K562 (cell line): ENCODE measurements around the gene TBATA. TPM values are rescaled to one million over a fixed set of nuclear protein-coding genes. Genes with fewer than 3 reads are reported as not detected.

Source experiments
- ATAC-seq: fragments of 200-7000 bp; cut with Tn5 transposase; 3 replicates; pipeline ENCODE4 v1.9.1; 2020; ENCODE audit warnings: moderate library complexity
- BruUV-seq: library from RNA; stranded (reverse); fragments of 400-500 nt; replicated peaks from 2 replicates; lab custom pipeline; 2021; lab: Mats Ljungman, UMichigan
- CTCF ChIA-PET: fragments of 300-600 bp; formaldehyde crosslinking; extraction: SDS; loops from one replicate; lab custom pipeline; 2021; ENCODE audit warnings: low intra/inter-chr PET ratio; lab: Yijun Ruan, JAX
- POLR2A ChIA-PET: fragments of 300-600, 350-650 bp; sonication (Branson Sonifier 250); formaldehyde crosslinking; extraction: SDS; loops from one replicate; lab custom pipeline; 2021; ENCODE audit warnings: antibody characterized with exemption, inconsistent platforms; lab: Yijun Ruan, JAX
- DNase-seq, 4 experiments: peaks; one replicate each; pipeline versions ENCODE4 v3.0.0 to v3.0.0-alpha.2; 2011 to 2018; ENCODE audit warnings: low spot score in 3 of 4, mixed read lengths in 3 of 4; ENCODE audit errors: extremely low read depth in 1 of 4
- FAIRE-seq: peaks from 2 replicates; lab custom pipeline; 2011; peaks lifted over from hg19 to GRCh38; lab: Jason Lieb, UNC
- H2AFZ ChIP-seq: 2 replicates; pipeline ENCODE4 v1.6.0; 2011; ENCODE audit warnings: low read depth, low read length, control low read depth, inconsistent platforms
- H3K27ac ChIP-seq: fragments of 200-600 bp; 3 replicates; pipeline ENCODE4 v1.8.0; 2011; ENCODE audit warnings: low read depth, mild to moderate bottlenecking, control low read depth, inconsistent platforms, low read length, moderate library complexity, mixed read lengths; ENCODE audit errors: extremely low read depth
- H3K27me3 ChIP-seq, 2 experiments: fragments of 300-600 bp in 1 of 2; 2 replicates in 1 of 2; 3 replicates in 1 of 2; pipeline versions ENCODE4 v1.6.0 to v1.8.0; 2011; ENCODE audit warnings: inconsistent platforms in 2 of 2, low read length in 2 of 2, mild to moderate bottlenecking in 1 of 2, mixed read lengths in 1 of 2, moderate library complexity in 1 of 2; ENCODE audit not compliant: control insufficient read depth in 2 of 2, insufficient read depth in 2 of 2
- H3K36me3 ChIP-seq: fragments of 300-600 bp; 3 replicates; pipeline ENCODE4 v1.8.0; 2011; ENCODE audit warnings: mild to moderate bottlenecking, low read length, inconsistent platforms; ENCODE audit not compliant: control insufficient read depth, insufficient read depth
- H3K4me1 ChIP-seq, 2 experiments: fragments of 200-600 bp in 1 of 2; replicated peaks in 1 of 2; 2 replicates in 1 of 2; 3 replicates in 1 of 2; pipeline versions ENCODE4 v1.5.1 to v1.8.0; 2011; ENCODE audit warnings: inconsistent platforms in 2 of 2, low read length in 2 of 2, mild to moderate bottlenecking in 1 of 2, mixed read lengths in 1 of 2, moderate library complexity in 1 of 2; ENCODE audit not compliant: control insufficient read depth in 2 of 2, insufficient read depth in 2 of 2
- H3K4me2 ChIP-seq: 2 replicates; pipeline ENCODE4 v1.6.1; 2011; ENCODE audit warnings: low read length, control low read depth, inconsistent platforms, mixed read lengths; ENCODE audit not compliant: insufficient read depth
- H3K4me3 ChIP-seq: fragments of 200-600 bp; sonication (generic), shearing (Covaris generic); 2 replicates; pipeline ENCODE4 v1.5.1; 2016; ENCODE audit warnings: control low read depth, inconsistent platforms
- H3K79me2 ChIP-seq: fragments of 200-600 bp; 3 replicates; pipeline ENCODE4 v1.8.0; 2011; ENCODE audit warnings: low read length, inconsistent platforms; ENCODE audit not compliant: control insufficient read depth, insufficient read depth
- H3K9ac ChIP-seq, 2 experiments: 2 replicates each; pipeline versions ENCODE4 v1.6.0 to v1.6.1; 2011; ENCODE audit warnings: low read depth in 2 of 2, low read length in 2 of 2, control low read depth in 1 of 2, inconsistent platforms in 1 of 2, mild to moderate bottlenecking in 1 of 2, mixed read lengths in 1 of 2; ENCODE audit not compliant: insufficient read depth in 1 of 2
- H3K9me1 ChIP-seq: one replicate; pipeline ENCODE4 v1.6.0; 2011; ENCODE audit warnings: inconsistent platforms, mild to moderate bottlenecking, low read length, moderate library complexity; ENCODE audit not compliant: control insufficient read depth, insufficient read depth
- H3K9me3 ChIP-seq: replicated peaks from 2 replicates; pipeline ENCODE4 v1.5.1; 2011; ENCODE audit warnings: low read depth, low read length, inconsistent platforms; ENCODE audit not compliant: control insufficient read depth, insufficient read depth
- H4K20me1 ChIP-seq: replicated peaks from 2 replicates; pipeline ENCODE4 v1.6.1; 2011; ENCODE audit warnings: low read length, inconsistent platforms, mixed read lengths; ENCODE audit not compliant: control insufficient read depth, insufficient read depth
- ARID1B ChIP-seq: fragments of 450-650 bp; IDR thresholded peaks from 2 replicates; pipeline ENCODE4 v1.6.1; 2016; ENCODE audit warnings: antibody characterized with exemption, mild to moderate bottlenecking, inconsistent platforms
- ATF7 ChIP-seq: fragments of 450-650 bp; IDR thresholded peaks from 2 replicates; pipeline ENCODE4 v1.7.1; 2014; ENCODE audit warnings: mild to moderate bottlenecking, moderate library complexity
- C11orf30 ChIP-seq: fragments of 450-650 bp; IDR thresholded peaks from 2 replicates; pipeline ENCODE4 v1.6.1; 2016; ENCODE audit warnings: low read depth, mild to moderate bottlenecking
- CXXC5 ChIP-seq: fragments of 250-450 bp; sonication (Bioruptor Pico); IDR thresholded peaks from 2 replicates; pipeline ENCODE4 v1.8.0; 2022; ENCODE audit warnings: inconsistent platforms, mild to moderate bottlenecking, moderate library complexity
- DPF2 ChIP-seq: fragments of 450-650 bp; IDR thresholded peaks from 2 replicates; pipeline ENCODE4 v1.6.1; 2016
- IRF9 ChIP-seq: fragments of 450-650 bp; IDR thresholded peaks from 2 replicates; pipeline ENCODE4 v1.6.1; 2016; ENCODE audit warnings: missing biosample characterization, missing genetic modification characterization
- KLF13 ChIP-seq: fragments of 450-650 bp; IDR thresholded peaks from 2 replicates; pipeline ENCODE4 v1.6.1; 2016; ENCODE audit warnings: missing genetic modification characterization, low read depth, mild to moderate bottlenecking, missing compliant biosample characterization, moderate library complexity, borderline replicate concordance
- MAFF ChIP-seq: IDR thresholded peaks from 2 replicates; pipeline ENCODE4 v1.6.1; 2012; ENCODE audit warnings: low read length, improper control_type of control experiment
- MAFG ChIP-seq: fragments of 450-650 bp; conservative IDR thresholded peaks from 2 replicates; pipeline ENCODE4 v1.6.1; 2016; ENCODE audit warnings: missing genetic modification characterization, missing compliant biosample characterization
- MAFK ChIP-seq: IDR thresholded peaks from 2 replicates; pipeline ENCODE4 v1.6.1; 2011; ENCODE audit warnings: low read length, improper control_type of control experiment
- MAZ ChIP-seq, 2 experiments: fragments of 450-650 bp in 1 of 2; sonication (generic) in 1 of 2; formaldehyde crosslinking; IDR thresholded peaks in 1 of 2; conservative IDR thresholded peaks in 1 of 2; 2 replicates each; pipeline versions ENCODE4 v1.4.0 to v1.5.0; 2020; ENCODE audit warnings: mild to moderate bottlenecking in 1 of 2, missing genetic modification reagents in 1 of 2
- NFE2 ChIP-seq: IDR thresholded peaks from 2 replicates; pipeline ENCODE4 v1.6.1; 2014; ENCODE audit warnings: antibody characterized with exemption, low read depth
- SAP30 ChIP-seq: fragments of 200-600 bp; sonication (generic); IDR thresholded peaks from 2 replicates; pipeline ENCODE4 v1.6.1; 2012; ENCODE audit warnings: borderline replicate concordance, low read depth, mild to moderate bottlenecking, moderate library complexity, low read length, control low read depth, inconsistent platforms; ENCODE audit not compliant: insufficient read depth, poor library complexity, severe bottlenecking
- SMARCA4 ChIP-seq: fragments of 450-650 bp; IDR thresholded peaks from 2 replicates; pipeline ENCODE4 v1.6.1; 2016
- ZNF316 ChIP-seq: fragments of 450-650 bp; IDR thresholded peaks from 2 replicates; pipeline ENCODE4 v1.6.1; 2016
- ZNF589 ChIP-seq: fragments of 200-800 bp; sonication (Bioruptor generic); IDR thresholded peaks from 2 replicates; pipeline ENCODE4 v1.6.1; 2016; ENCODE audit warnings: low read depth, missing genetic modification characterization, missing compliant biosample characterization
- ZNF592 ChIP-seq: fragments of 450-650 bp; IDR thresholded peaks from 2 replicates; pipeline ENCODE4 v1.6.1; 2017; ENCODE audit warnings: antibody characterized with exemption, mild to moderate bottlenecking
- ZNF75A ChIP-seq: fragments of 450-650 bp; formaldehyde crosslinking; IDR thresholded peaks from 2 replicates; pipeline ENCODE4 v1.4.0; 2020; ENCODE audit warnings: mild to moderate bottlenecking
- ZNF766 ChIP-seq: fragments of 200-800 bp; sonication (Bioruptor generic); conservative IDR thresholded peaks from 2 replicates; pipeline ENCODE4 v1.6.1; 2016; ENCODE audit warnings: missing genetic modification characterization, missing compliant biosample characterization
- WGBS: fragments of 100-300 bp; shearing (Covaris generic); methylation state at CpG from one replicate; pipeline ENCODE4 v1.1.6; 2016; ENCODE audit warnings: low coverage, mixed read lengths; ENCODE audit not compliant: insufficient coverage; ENCODE audit errors: missing lambda C conversion rate; 5-methylcytosine and 5-hydroxymethylcytosine counted together
- in situ Hi-C: fragments of 300-500 bp; cut with MboI; formaldehyde crosslinking; loops from 4 replicates; pipeline ENCODE4 v1.15.0; 2018; ENCODE audit warnings: inconsistent platforms, mixed read lengths
- intact Hi-C: fragments of 100-400 bp; cut with micrococcal nuclease; formaldehyde crosslinking; loops from 2 replicates; pipeline ENCODE4 v1.14.2; 2022
- polyA plus RNA-seq, 8 experiments: library from polyadenylated mRNA; depleted of rRNA in 4 of 8; stranded (reverse) in 5 of 8; unstranded in 3 of 8; fragments of >200 nt; fragmentation: Nextera tagmentation in 2 of 8; fragmentation: Illumina TruSeq in 1 of 8; extraction: Ambion mirVana in 2 of 8; extraction: Trizol in 1 of 8; gene quantifications; 2 replicates each; pipeline versions ENCODE4 v1.2.1 to v1.2.3, GENCODE V29; 2011 to 2014; ENCODE audit warnings: inconsistent platforms in 1 of 8, missing spikeins in 1 of 8
- total RNA-seq, 7 experiments: library from RNA; depleted of rRNA in 6 of 7; stranded (reverse); fragments of >200 nt in 6 of 7; fragmentation: Illumina TruSeq in 2 of 7; extraction: Trizol in 2 of 7; gene quantifications; 2 replicates each; pipeline versions ENCODE4 v1.2.1 to v1.2.3, GENCODE V29; 2011 to 2021; ENCODE audit warnings: low replicate concordance in 1 of 7

The TBATA gene
- total and polyA plus RNA-seq, 9 of the 15 experiments (the other 6 are each of a cell fraction or from before 2014, with no cell fraction given) = not detected

- peak; percentile 98 for ATAC-seq
- TF ChIP-seq ATF7 (0 out of 2 replicates have a peak, but pooled peaks have one; percentile 17), ZNF316 (peak; percentile 89), IRF9 (tag) (no peak), ZNF75A (CRISPR knock-in tag) (no peak), MAFG (tag) (peak; percentile 89), DPF2 (peak; percentile 60; the same call in 1 of the 2 replicates), MAZ (CRISPR knock-in tag; conservative IDR thresholded peaks at IDR 0.05 in 1 of 2, IDR thresholded peaks at IDR 0.05 in 1 of 2) (0 out of 4 replicates have a peak, but pooled peaks of 1 of the 2 experiments have one; percentile 22), CXXC5 (0 out of 2 replicates have a peak, but pooled peaks have one; percentile 21), NFE2 (peak; percentile 96), ZNF592 (peak; percentile 54; the same call in 1 of the 2 replicates), C11orf30 (peak; percentile 91), SAP30 (no peak), ZNF589 (0 out of 2 replicates have a peak, but pooled peaks have one; percentile 38), KLF13 (tag) (no peak), SMARCA4 (0 out of 2 replicates have a peak, but pooled peaks have one; percentile 38), ARID1B (peak; percentile 32; the same call in 1 of the 2 replicates), MAFF (peak; percentile 71), ZNF766 (no peak), MAFK (peak; percentile 50; the same call in 1 of the 2 replicates)
These were observed 12.7 kb upstream of the TBATA start for GRCh38 chr10:70797840-70798239.

More at GRCh38 chr10:70797840-70798239, 12.7 kb upstream of the TBATA start:
- Histone ChIP-seq H3K27ac (0 out of 3 replicates have a peak overlapping the region, but pooled peaks have one; percentile 6), H3K4me1 (peaks cover 6 to 10% of the 10 kb centered on the region in 2 experiments; a peak in 3 of 5 replicates), H2AFZ (peak overlapping the region; percentile 72), H3K36me3 (no peaks in the 10 kb centered on the region), H3K9me1 (no peaks in the 10 kb centered on the region), H3K9me3 (no peaks in the 10 kb centered on the region), H3K4me3 (no peak overlapping the region), H3K27me3 (no peaks in the 10 kb centered on the region), H3K79me2 (no peaks in the 10 kb centered on the region), H3K9ac (peak overlapping the region in 1 of 2 experiments; percentile 66; a peak in 2 of 4 replicates), H3K4me2 (peak overlapping the region; percentile 56), H4K20me1 (no peaks in the 10 kb centered on the region)
- 3% methylated on average over 7 of the region's 7 CpGs for WGBS
- peak in 2 of 4 experiments; percentile 65 to 74 for DNase-seq
- in situ Hi-C loops (no loop called here), intact Hi-C loops (no loop called here)
- BruUV-seq = no TSS peak
- POLR2A ChIA-PET = interaction anchor here (0.7 to 1.5 kb wide), 5 partner anchors 12 to 45 kb away, joined by 3 to 5 read pairs (median 3); no protein-coding TSS in a partner anchor
- peak; percentile 81 for FAIRE-seq
- CTCF ChIA-PET = no interaction called here
